WTC11 (cell line): ENCODE measurements around the gene NECTIN3. TPM values are rescaled to one million over a fixed set of nuclear protein-coding genes. Genes with fewer than 3 reads are reported as not detected.

Experiments used
- ATAC-seq: fragments of 200-7000 bp; cut with Tn5 transposase; 2 replicates; pipeline ENCODE4 v1.10.0; 2021; ENCODE audit warnings: mild to moderate bottlenecking, moderate library complexity
- CTCF ChIA-PET: fragments of 300-600 bp; sonication (Branson Sonifier 250); formaldehyde crosslinking; loops from one replicate; lab custom pipeline; 2021; ENCODE audit warnings: antibody characterized with exemption; lab: Charles Lee
- POLR2A ChIA-PET: fragments of 350-600 bp; sonication (Branson Sonifier 250); formaldehyde crosslinking; loops from one replicate; lab custom pipeline; 2021; ENCODE audit warnings: antibody characterized with exemption; lab: Charles Lee
- DNase-seq: peaks from one replicate; pipeline ENCODE4 v3.0.0; 2021; ENCODE audit warnings: low spot score
- H3K27ac Mint-ChIP-seq: 2 replicates; pipeline ENCODE4 v1.8.0; 2021; ENCODE audit warnings: mixed read lengths
- H3K27me3 Mint-ChIP-seq: 2 replicates; pipeline ENCODE4 v1.8.0; 2021; ENCODE audit warnings: low read depth, mild to moderate bottlenecking, moderate library complexity, mixed read lengths
- H3K36me3 Mint-ChIP-seq: 2 replicates; pipeline ENCODE4 v1.8.0; 2021; ENCODE audit warnings: mixed read lengths
- H3K4me1 Mint-ChIP-seq: 2 replicates; pipeline ENCODE4 v1.8.0; 2022; ENCODE audit warnings: mixed read lengths
- H3K4me3 Mint-ChIP-seq: 2 replicates; pipeline ENCODE4 v1.8.0; 2021; ENCODE audit warnings: mild to moderate bottlenecking, moderate library complexity, mixed read lengths
- H3K9me3 Mint-ChIP-seq: 2 replicates; pipeline ENCODE4 v1.8.0; 2021; ENCODE audit warnings: mixed read lengths
- AR ChIP-seq: fragments of 250-450 bp; sonication (Bioruptor Pico); IDR thresholded peaks from 2 replicates; pipeline ENCODE4 v1.9.0; 2021; ENCODE audit warnings: mild to moderate bottlenecking
- CDX4 ChIP-seq: fragments of 250-450 bp; sonication (Bioruptor Pico); IDR thresholded peaks from 2 replicates; pipeline ENCODE4 v1.9.0; 2021; ENCODE audit warnings: moderate library complexity, mild to moderate bottlenecking, inconsistent platforms, borderline replicate concordance
- CREM ChIP-seq: sonication (generic); formaldehyde crosslinking; IDR thresholded peaks from 2 replicates; pipeline ENCODE4 v1.8.1; 2022; ENCODE audit warnings: mild to moderate bottlenecking, missing genetic modification reagents, moderate library complexity
- ELF4 ChIP-seq: sonication (generic); formaldehyde crosslinking; IDR thresholded peaks from 2 replicates; pipeline ENCODE4 v1.8.1; 2022; ENCODE audit warnings: low read depth, mild to moderate bottlenecking, moderate library complexity, missing genetic modification reagents
- ESRRA ChIP-seq: sonication (generic); formaldehyde crosslinking; IDR thresholded peaks from 2 replicates; pipeline ENCODE4 v1.8.1; 2022; ENCODE audit warnings: mild to moderate bottlenecking, missing genetic modification reagents, borderline replicate concordance
- ETV6 ChIP-seq: sonication (generic); formaldehyde crosslinking; IDR thresholded peaks from 2 replicates; pipeline ENCODE4 v1.8.1; 2022; ENCODE audit warnings: mild to moderate bottlenecking, missing genetic modification reagents
- FOXJ3 ChIP-seq: sonication (generic); formaldehyde crosslinking; IDR thresholded peaks from 2 replicates; pipeline ENCODE4 v1.9.0; 2021; ENCODE audit warnings: missing genetic modification reagents, mild to moderate bottlenecking, borderline replicate concordance
- FOXK1 ChIP-seq: sonication (generic); formaldehyde crosslinking; IDR thresholded peaks from 2 replicates; pipeline ENCODE4 v1.8.0; 2022; ENCODE audit warnings: mild to moderate bottlenecking, moderate library complexity, missing genetic modification reagents
- FOXP4 ChIP-seq: sonication (generic); formaldehyde crosslinking; IDR thresholded peaks from 2 replicates; pipeline ENCODE4 v1.8.0; 2022; ENCODE audit warnings: mild to moderate bottlenecking, missing genetic modification reagents
- GABPB1 ChIP-seq: sonication (generic); formaldehyde crosslinking; IDR thresholded peaks from 2 replicates; pipeline ENCODE4 v1.8.1; 2023; ENCODE audit warnings: mild to moderate bottlenecking, missing genetic modification reagents
- GTF2I ChIP-seq: fragments of 250-450 bp; sonication (Bioruptor Pico); conservative IDR thresholded peaks from 2 replicates; pipeline ENCODE4 v1.4.0; 2021; ENCODE audit warnings: mild to moderate bottlenecking
- IRF2 ChIP-seq: sonication (generic); formaldehyde crosslinking; IDR thresholded peaks from 2 replicates; pipeline ENCODE4 v1.8.0; 2022; ENCODE audit warnings: low read depth, missing genetic modification reagents, borderline replicate concordance
- JAZF1 ChIP-seq: fragments of 250-450 bp; sonication (Bioruptor Pico); IDR thresholded peaks from 2 replicates; pipeline ENCODE4 v1.9.0; 2021; ENCODE audit warnings: moderate library complexity, mild to moderate bottlenecking, inconsistent platforms
- MAX ChIP-seq: sonication (generic); formaldehyde crosslinking; IDR thresholded peaks from 2 replicates; pipeline ENCODE4 v1.8.0; 2022; ENCODE audit warnings: mild to moderate bottlenecking, missing genetic modification reagents
- MXD4 ChIP-seq: fragments of 250-450 bp; sonication (Bioruptor Pico); IDR thresholded peaks from 2 replicates; pipeline ENCODE4 v1.8.0; 2021; ENCODE audit warnings: mild to moderate bottlenecking, moderate library complexity, borderline replicate concordance
- NR1H2 ChIP-seq: sonication (generic); formaldehyde crosslinking; IDR thresholded peaks from 2 replicates; pipeline ENCODE4 v1.9.0; 2021; ENCODE audit warnings: mild to moderate bottlenecking, moderate library complexity, missing genetic modification reagents
- RELA ChIP-seq: sonication (generic); formaldehyde crosslinking; IDR thresholded peaks from 2 replicates; pipeline ENCODE4 v1.8.1; 2022; ENCODE audit warnings: missing genetic modification reagents, mild to moderate bottlenecking, borderline replicate concordance
- SMAD3 ChIP-seq: sonication (generic); formaldehyde crosslinking; IDR thresholded peaks from 2 replicates; pipeline ENCODE4 v1.8.0; 2022; ENCODE audit warnings: missing genetic modification reagents, mild to moderate bottlenecking, borderline replicate concordance
- TP53 ChIP-seq: sonication (generic); formaldehyde crosslinking; IDR thresholded peaks from 2 replicates; pipeline ENCODE4 v1.8.1; 2023; ENCODE audit warnings: mild to moderate bottlenecking, missing genetic modification reagents
- USF2 ChIP-seq: sonication (generic); formaldehyde crosslinking; IDR thresholded peaks from 2 replicates; pipeline ENCODE4 v1.8.1; 2023; ENCODE audit warnings: mild to moderate bottlenecking, missing genetic modification reagents, moderate library complexity
- ZNF232 ChIP-seq: sonication (generic); formaldehyde crosslinking; IDR thresholded peaks from 2 replicates; pipeline ENCODE4 v1.8.0; 2022; ENCODE audit warnings: mild to moderate bottlenecking, missing genetic modification reagents
- total RNA-seq: library from RNA; stranded (reverse); gene quantifications from 3 replicates; pipeline ENCODE4 v1.2.3, GENCODE V29; 2021

The NECTIN3 gene
- total RNA-seq, 1 experiment from 2014 or later, result 24.8 TPM

GRCh38 chr3:111194048-111194447 lies 122.4 kb downstream of the NECTIN3 start:
- Mint-ChIP-seq H3K27me3 (no peaks in the 10 kb centered on the region), H3K9me3 (no peaks in the 10 kb centered on the region), H3K27ac (no peak overlapping the region), H3K4me3 (no peak overlapping the region), H3K4me1 (peaks cover 12% of the 10 kb centered on the region), H3K36me3 (peaks cover 6% of the 10 kb centered on the region; the same call in 1 of the 2 replicates)
- CTCF ChIA-PET, result no interaction called here
- POLR2A ChIA-PET, result no interaction called here
- TF ChIP-seq FOXJ3 (CRISPR knock-in tag), result no peak
- no peak for TF ChIP-seq IRF2 (CRISPR knock-in tag)
- TF ChIP-seq GABPB1 (CRISPR knock-in tag), result no peak
- DNase-seq, result no peak
- no peak for ATAC-seq

- CTCF ChIA-PET, result no interaction called here
- H3K27ac Mint-ChIP-seq, result no peak overlapping the region
- DNase-seq, result no peak
- H3K4me1 Mint-ChIP-seq, result peaks cover 29% of the 10 kb centered on the region
- H3K4me3 Mint-ChIP-seq, result no peak overlapping the region
- ATAC-seq, result no peak
- no peaks in the 10 kb centered on the region for H3K9me3 Mint-ChIP-seq
- no peak for TF ChIP-seq ZNF232 (CRISPR knock-in tag)
- no peak for TF ChIP-seq ESRRA (CRISPR knock-in tag)
- TF ChIP-seq RELA (CRISPR knock-in tag), result no peak
- no peak for TF ChIP-seq FOXP4 (CRISPR knock-in tag)
- TF ChIP-seq FOXK1 (CRISPR knock-in tag), result no peak
- no peak for TF ChIP-seq NR1H2
- no peak for TF ChIP-seq MXD4 (CRISPR knock-in tag)
- TF ChIP-seq USF2 (CRISPR knock-in tag), result no peak
- no peak for TF ChIP-seq ETV6 (CRISPR knock-in tag)
- no peak for TF ChIP-seq CDX4 (CRISPR knock-in tag)
- TF ChIP-seq TP53 (CRISPR knock-in tag), result no peak
- TF ChIP-seq JAZF1 (CRISPR knock-in tag), result no peak
- no peak for TF ChIP-seq AR (CRISPR knock-in tag)
- no peak for TF ChIP-seq GABPB1 (CRISPR knock-in tag)
- no peak for TF ChIP-seq SMAD3 (CRISPR knock-in tag)
- TF ChIP-seq CREM (CRISPR knock-in tag), result no peak
- TF ChIP-seq MAX (CRISPR knock-in tag), result no peak
- no peak for TF ChIP-seq GTF2I (CRISPR knock-in tag)
- TF ChIP-seq ELF4 (CRISPR knock-in tag), result no peak
- no peaks in the 10 kb centered on the region for H3K27me3 Mint-ChIP-seq
- POLR2A ChIA-PET, result no interaction called here
- no peaks in the 10 kb centered on the region; the same call in 1 of the 2 replicates for H3K36me3 Mint-ChIP-seq
Measured at GRCh38 chr3:111197485-111197884, 125.9 kb downstream of the NECTIN3 start.
